ENCODE measurements around the gene NFKB2.

Gene NFKB2

GRCh38 chr10:102423372-102423968 is 28.0 kb downstream of the NFKB2 start:
- DNase-seq: no peak

- no peak for DNase-seq
These were observed 28.6 kb downstream of the NFKB2 start for GRCh38 chr10:102424145-102424544.

- no peak for DNase-seq
These were observed 29.4 kb downstream of the NFKB2 start for GRCh38 chr10:102424916-102425315.

- no peak for DNase-seq
These were observed 29.9 kb downstream of the NFKB2 start for GRCh38 chr10:102425444-102425843.

- DNase-seq: no peak
These were observed 31.3 kb downstream of the NFKB2 start for GRCh38 chr10:102426803-102427287.

- DNase-seq: no peak
These were observed 34.0 kb downstream of the NFKB2 start for GRCh38 chr10:102429468-102429867.

GRCh38 chr10:102431452-102432124 is 36.1 kb downstream of the NFKB2 start:
- DNase-seq: no peak

- peak; percentile 84 for DNase-seq
These were observed 36.9 kb downstream of the NFKB2 start, which contains the start of gene CUEDC2 for GRCh38 chr10:102432162-102432950. Gene CUEDC2, minus strand, starts transcription at chr10:102432574. Its CDS starts 7,386 bp downstream, at chr10:102425188.

GRCh38 chr10:102433619-102434046 is 38.1 kb downstream of the NFKB2 start:
- DNase-seq: no peak

GRCh38 chr10:102434394-102435132 is 39.1 kb downstream of the NFKB2 start:
- no peak for DNase-seq

GRCh38 chr10:102435133-102435497 is 39.6 kb downstream of the NFKB2 start:
- DNase-seq: no peak

- DNase-seq: no peak
These were observed 40.2 kb downstream of the NFKB2 start for GRCh38 chr10:102435529-102436233.

GRCh38 chr10:102436312-102436711 is 40.8 kb downstream of the NFKB2 start:
- no peak for DNase-seq

GRCh38 chr10:102437515-102437914 is 42.0 kb downstream of the NFKB2 start:
- DNase-seq: no peak

GRCh38 chr10:102438374-102438773 is 42.9 kb downstream of the NFKB2 start:
- no peak for DNase-seq

GRCh38 chr10:102444851-102445250 is 49.3 kb downstream of the NFKB2 start:
- no peak for DNase-seq

- no peak for DNase-seq
These were observed 54.0 kb downstream of the NFKB2 start for GRCh38 chr10:102449321-102450123.

GRCh38 chr10:102450124-102450373 is 54.5 kb downstream of the NFKB2 start:
- no peak for DNase-seq

- peak; percentile 32 for DNase-seq
These were observed 55.0 kb downstream of the NFKB2 start for GRCh38 chr10:102450374-102451104.

- DNase-seq: no peak
These were observed 55.8 kb downstream of the NFKB2 start, which contains the start of gene C10orf95 for GRCh38 chr10:102451105-102451969. Gene C10orf95, minus strand, starts transcription at chr10:102451543. Its CDS starts 450 bp downstream, at chr10:102451093.
